ENCODE data around the gene TRABD2B. TPM values are rescaled to one million over a fixed set of nuclear protein-coding genes. Genes with fewer than 3 reads are reported as not detected.

TRABD2B gene
- total and polyA plus RNA-seq, 2 of the 13 experiments (the other 11 are each of a cell fraction or from before 2014, with no cell fraction given) = 0.04 TPM; not detected in 1

DNA sequence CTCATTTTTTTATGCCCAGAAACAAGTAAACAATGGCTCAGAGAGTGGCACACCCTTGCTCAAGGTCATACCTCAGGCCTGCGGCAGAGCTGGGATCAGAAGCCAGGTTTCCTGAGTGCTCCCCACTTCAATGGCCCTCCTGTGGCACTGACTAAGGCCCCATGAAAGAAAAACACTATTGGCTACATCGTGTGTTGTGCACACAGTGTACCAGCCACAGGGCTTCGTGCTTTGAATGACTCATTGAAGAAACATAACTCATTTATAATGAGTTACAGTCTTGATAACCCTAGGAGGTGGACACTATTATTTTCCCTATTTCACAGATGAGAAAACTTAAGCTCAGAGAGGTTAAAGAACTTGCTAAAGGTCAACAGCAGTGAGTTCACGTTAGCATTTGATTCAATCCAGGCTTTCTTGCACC lies 91.2 kb downstream of the TRABD2B start (continued):
- TF ChIP-seq REST (IDR thresholded peaks at IDR 0.05; ENCODE audit: borderline replicate concordance in 1 of 2, low read depth in 1 of 2, low read length in 2 of 2) (no peak), TRIM22 (IDR thresholded peaks at IDR 0.05) (no peak), KDM6A (CRISPR knock-in tag; IDR thresholded peaks at IDR 0.05; ENCODE audit: low read depth) (no peak), JUNB (CRISPR knock-in tag; IDR thresholded peaks at IDR 0.05; ENCODE audit: borderline replicate concordance) (no peak; the same call in 1 of the 2 replicates), ZBTB3 (CRISPR knock-in tag; IDR thresholded peaks at IDR 0.05; ENCODE audit: borderline replicate concordance, low read depth) (no peak), SRSF1 (optimal IDR thresholded peaks at IDR 0.05; ENCODE audit: low read depth, low read length) (no peak), RCOR2 (CRISPR knock-in tag; IDR thresholded peaks at IDR 0.05) (0 out of 2 replicates have a peak, but pooled peaks have one; percentile 20)

DNA sequence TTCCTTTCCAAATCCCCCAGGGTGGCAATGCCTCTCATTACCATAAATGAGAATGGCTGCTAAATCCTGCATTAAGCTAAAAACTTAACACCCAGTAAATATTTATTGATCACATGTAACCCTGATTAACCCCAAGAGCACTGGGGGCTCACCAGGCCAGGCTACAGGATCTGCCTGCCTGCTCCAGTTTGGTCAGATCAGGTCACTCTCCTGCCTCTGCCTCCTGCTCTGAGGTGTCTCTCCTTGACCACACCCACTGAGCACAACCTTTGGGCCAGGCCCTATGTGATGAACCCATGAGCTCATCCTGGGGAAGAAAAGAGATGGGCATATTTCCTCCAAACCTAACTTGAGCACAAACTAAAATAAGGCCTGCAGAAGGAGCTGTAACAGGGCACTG lies 93.5 kb downstream of the TRABD2B start:
- ChIA-PET CTCF (ENCODE audit: low intra/inter-chr PET ratio, low total read pairs) (no interaction called here), POLR2A (interaction anchor here (2.1 kb wide), 1 partner anchor 9 kb away, joined by 16 read pairs; no protein-coding TSS in a partner anchor)
- Histone ChIP-seq H3K36me3 (replicated peaks in 1 of 2; ENCODE audit: control insufficient read depth in 1 of 2, insufficient read depth in 2 of 2, low read length in 2 of 2) (no peaks in the 10 kb centered on the region), H3K9ac (ENCODE audit: insufficient read depth, low read depth, low read length) (no peak overlapping the region), H3K4me3 (replicated peaks in 1 of 3; ENCODE audit: insufficient read depth in 1 of 3, low read depth in 2 of 3, low read length in 3 of 3) (no peak overlapping the region), H3K27ac (ENCODE audit: extremely low read length, insufficient read depth, low read length) (no peak overlapping the region), H2AFZ (ENCODE audit: low read length) (no peak overlapping the region), H3K79me2 (ENCODE audit: insufficient read depth, low read length) (no peaks in the 10 kb centered on the region), H3K4me2 (ENCODE audit: low read depth, low read length) (no peak overlapping the region), H3K4me1 (ENCODE audit: insufficient read depth, low read length) (peaks cover 69% of the 10 kb centered on the region), H3K9me3 (ENCODE audit: low read length) (no peaks in the 10 kb centered on the region), H3K27me3 (ENCODE audit: control insufficient read depth in 1 of 2, insufficient read depth in 2 of 2, low read length in 2 of 2) (peaks cover 0 to 1% of the 10 kb centered on the region in 2 experiments; a peak in 1 of 5 replicates), H4K20me1 (ENCODE audit: insufficient read depth, low read length) (no peaks in the 10 kb centered on the region)
- intact Hi-C loops (cut with micrococcal nuclease; ENCODE audit: unreplicated experiment) = no loop called here
- in situ Hi-C loops (cut with HindIII; ENCODE audit: extremely low pct_ligation_motif_present, low pct_unique_long_range_greater_than_20kb) = no loop called here
- TF ChIP-seq ADNP (CRISPR knock-in tag; IDR thresholded peaks at IDR 0.05) (no peak), ZNF614 (CRISPR knock-in tag; IDR thresholded peaks at IDR 0.05; ENCODE audit: borderline replicate concordance) (no peak), ZBTB8A (CRISPR knock-in tag; IDR thresholded peaks at IDR 0.05; ENCODE audit: borderline replicate concordance, low read depth) (no peak), ZNF589 (CRISPR knock-in tag; conservative IDR thresholded peaks at IDR 0.05) (no peak), ZNF354B (CRISPR knock-in tag; IDR thresholded peaks at IDR 0.05) (no peak), ZBTB1 (CRISPR knock-in tag; IDR thresholded peaks at IDR 0.05; ENCODE audit: borderline replicate concordance) (no peak), PPARG (CRISPR knock-in tag; conservative IDR thresholded peaks at IDR 0.05) (no peak)
- DNase-seq (ENCODE audit: low spot score) = no peak
- no peak for FAIRE-seq
- no TSS peak for BruUV-seq (replicated peaks)
- ATAC-seq = no peak
